B cell (primary cell): ENCODE data around the gene SMIM9. TPM values are rescaled to one million over a fixed set of nuclear protein-coding genes. Genes with fewer than 3 reads are reported as not detected.

ENCODE experiments used
- ATAC-seq: fragments of 200-7000 bp; cut with Tn5 transposase; one replicate; pipeline ENCODE4 v1.10.0; 2021; ENCODE audit warnings: low read depth, mild to moderate bottlenecking, moderate number of reproducible peaks, moderate library complexity
- CTCF ChIA-PET: fragments of 350-600 bp; sonication (Branson Sonifier 250); formaldehyde crosslinking; loops from one replicate; lab custom pipeline; 2021; ENCODE audit warnings: antibody characterized with exemption, inconsistent platforms; lab: Charles Lee
- POLR2A ChIA-PET: fragments of 350-600 bp; sonication (Branson Sonifier 250); formaldehyde crosslinking; loops from one replicate; lab custom pipeline; 2021; ENCODE audit warnings: antibody characterized with exemption; lab: Charles Lee
- DNase-seq: peaks from one replicate; pipeline ENCODE4 v3.0.0; 2013
- H2AFZ ChIP-seq: 2 replicates; pipeline ENCODE4 v1.6.1; 2012; ENCODE audit warnings: mild to moderate bottlenecking, low read depth, low read length; ENCODE audit not compliant: insufficient read depth, poor library complexity, severe bottlenecking
- H3K27ac ChIP-seq, 2 donors: 1 replicate in 1 of 2; 2 replicates in 1 of 2; pipeline ENCODE4 v1.5.1; 2012 to 2013; ENCODE audit warnings: low read length in 2 of 2, mild to moderate bottlenecking in 2 of 2, moderate library complexity in 1 of 2
- H3K27me3 ChIP-seq, 4 experiments: fragments of 200-600 bp in 1 of 4; sonication (generic) in 1 of 4; replicated peaks in 1 of 4; 1 replicate in 2 of 4; 2 replicates in 2 of 4; pipeline versions ENCODE4 v1.6.1 to v1.7.0; 2013 to 2016; ENCODE audit warnings: low read length in 3 of 4, mild to moderate bottlenecking in 2 of 4, mixed read lengths in 1 of 4, moderate library complexity in 1 of 4; ENCODE audit not compliant: insufficient read depth in 4 of 4, control insufficient read depth in 3 of 4; ENCODE audit errors: control extremely low read depth in 1 of 4
- H3K36me3 ChIP-seq, 2 experiments: replicated peaks in 1 of 2; 1 replicate in 1 of 2; 2 replicates in 1 of 2; pipeline versions ENCODE4 v1.6.1 to v1.7.1; 2013; ENCODE audit warnings: low read length in 1 of 2; ENCODE audit not compliant: insufficient read depth in 2 of 2, control insufficient read depth in 1 of 2; ENCODE audit errors: control extremely low read depth in 1 of 2, extremely low read depth in 1 of 2
- H3K4me1 ChIP-seq, 2 donors: fragments of 200-600 bp in 1 of 2; sonication (generic) in 1 of 2; 1 replicate in 1 of 2; 2 replicates in 1 of 2; pipeline versions ENCODE4 v1.5.1 to v1.6.1; 2013 to 2017; ENCODE audit warnings: low read length in 2 of 2; ENCODE audit not compliant: control insufficient read depth in 2 of 2, insufficient read depth in 2 of 2
- H3K4me2 ChIP-seq: replicated peaks from 2 replicates; pipeline ENCODE3; 2012; ENCODE audit warnings: mild to moderate bottlenecking, low read depth, low read length; ENCODE audit not compliant: poor library complexity, severe bottlenecking
- H3K4me3 ChIP-seq, 5 experiments: fragments of 200-600 bp in 1 of 5; sonication (generic) in 1 of 5; 1 replicate in 3 of 5; 2 replicates in 2 of 5; pipeline versions ENCODE4 v1.5.1 to v1.7.0; 2011 to 2016; ENCODE audit warnings: low read length in 4 of 5, mild to moderate bottlenecking in 4 of 5, low read depth in 2 of 5, control low read depth in 1 of 5, moderate library complexity in 1 of 5; ENCODE audit not compliant: insufficient read depth in 1 of 5; ENCODE audit errors: control extremely low read depth in 1 of 5, extremely low read depth in 1 of 5
- H3K79me2 ChIP-seq: fragments of 200-600 bp; sonication (generic); one replicate; pipeline ENCODE4 v1.6.0; 2016; ENCODE audit warnings: low read length; ENCODE audit not compliant: control insufficient read depth, insufficient read depth
- H3K9ac ChIP-seq: fragments of 200-600 bp; sonication (generic); 2 replicates; pipeline ENCODE4 v1.6.1; 2017; ENCODE audit warnings: mild to moderate bottlenecking, low read length, moderate library complexity
- H3K9me3 ChIP-seq, 3 donors: one replicate each; pipeline versions ENCODE4 v1.6.1 to v1.7.1; 2013; ENCODE audit warnings: low read length in 2 of 3; ENCODE audit not compliant: control insufficient read depth in 2 of 3, insufficient read depth in 1 of 3; ENCODE audit errors: control extremely low read depth in 1 of 3
- H4K20me1 ChIP-seq: 2 replicates; pipeline ENCODE4 v1.6.0; 2012; ENCODE audit warnings: mild to moderate bottlenecking, low read length; ENCODE audit not compliant: insufficient read depth, control insufficient read depth, poor library complexity, severe bottlenecking
- H3K27ac Mint-ChIP-seq: one replicate; pipeline ENCODE4 v1.8.0; 2021; ENCODE audit warnings: mixed read lengths
- H3K27me3 Mint-ChIP-seq: one replicate; pipeline ENCODE4 v1.8.0; 2021; ENCODE audit warnings: mixed read lengths
- H3K4me1 Mint-ChIP-seq: one replicate; pipeline ENCODE4 v1.8.0; 2021; ENCODE audit warnings: mixed read lengths
- H3K4me3 Mint-ChIP-seq: one replicate; pipeline ENCODE4 v1.8.0; 2021; ENCODE audit warnings: mixed read lengths
- H3K9me3 Mint-ChIP-seq: one replicate; pipeline ENCODE4 v1.8.0; 2022; ENCODE audit warnings: mixed read lengths; ENCODE audit not compliant: insufficient read depth
- EZH2 ChIP-seq: IDR thresholded peaks from 2 replicates; pipeline ENCODE4 v1.6.1; 2012; ENCODE audit warnings: borderline replicate concordance, low read depth, mild to moderate bottlenecking, moderate library complexity, low read length; ENCODE audit not compliant: insufficient read depth, poor library complexity, severe bottlenecking
- WGBS: methylation state at CpG from one replicate; pipeline ENCODE4 v1.1.5; 2013; ENCODE audit warnings: missing lambda C conversion rate; ENCODE audit not compliant: insufficient coverage; 5-methylcytosine and 5-hydroxymethylcytosine counted together
- intact Hi-C: fragments of 100-400 bp; cut with micrococcal nuclease; formaldehyde crosslinking; loops from one replicate; pipeline ENCODE4 v1.10.0; 2022
- polyA plus RNA-seq: library from polyadenylated mRNA; depleted of rRNA; stranded (reverse); fragments of >200 nt; gene quantifications from 2 replicates; pipeline ENCODE4 v1.2.3, GENCODE V29; 2012
- total RNA-seq, 2 donors: library from RNA; stranded (reverse); fragments of 120-200 nt in 1 of 2; gene quantifications; 1 replicate in 1 of 2; 2 replicates in 1 of 2; pipeline versions ENCODE4 v1.2.3 to v1.2.4, GENCODE V29; 2013 to 2022
- TF ChIP-seq, protein P1 (sequence below): fragments of 200-600 bp; IDR thresholded peaks from one replicate; pipeline ENCODE4 v1.8.0; 2022; ENCODE audit warnings: antibody characterized with exemption, mild to moderate bottlenecking

The SMIM9 gene
- total and polyA plus RNA-seq, 2 donors (not counting 1 experiment from before 2014, with no cell fraction given) = not detected

DNA sequence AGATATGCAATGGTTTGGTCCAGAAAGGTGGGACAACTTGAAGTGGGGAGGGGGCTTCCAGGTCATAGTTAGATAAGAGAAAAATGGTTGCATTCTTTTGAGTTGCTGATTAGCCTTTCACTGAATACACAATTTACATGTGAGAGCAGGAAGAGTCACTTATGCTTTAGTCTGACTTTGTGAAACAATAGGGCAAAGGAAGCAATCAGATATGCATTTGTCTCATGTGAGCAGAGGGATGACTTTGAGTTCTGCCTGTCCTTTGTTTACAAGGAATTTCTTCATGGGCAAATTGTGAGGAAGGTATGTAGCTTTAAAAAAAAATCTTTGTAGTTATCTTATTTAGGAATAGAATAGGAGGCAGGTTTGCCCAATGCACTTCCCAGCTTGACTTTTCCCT is 12.9 kb downstream of the SMIM9 start:
- Mint-ChIP-seq H3K4me3 (no peak overlapping the region), H3K27ac (no peak overlapping the region), H3K27me3 (no peaks in the 10 kb centered on the region), H3K4me1 (peaks cover 19% of the 10 kb centered on the region), H3K9me3 (no peaks in the 10 kb centered on the region)
- no peak overlapping the region for H3K4me3 ChIP-seq
- no peaks in the 10 kb centered on the region for H3K27me3 ChIP-seq
- no peaks in the 10 kb centered on the region for H3K9me3 ChIP-seq
- POLR2A ChIA-PET = no interaction called here
- H2AFZ ChIP-seq = no peak overlapping the region
- no peak overlapping the region for H3K4me2 ChIP-seq
- H3K4me1 ChIP-seq = peaks cover 9 to 16% of the 10 kb centered on the region in 2 donors
- H3K9ac ChIP-seq = no peak overlapping the region
- TF ChIP-seq EZH2 = no peak
- TF ChIP-seq, protein P1, sequence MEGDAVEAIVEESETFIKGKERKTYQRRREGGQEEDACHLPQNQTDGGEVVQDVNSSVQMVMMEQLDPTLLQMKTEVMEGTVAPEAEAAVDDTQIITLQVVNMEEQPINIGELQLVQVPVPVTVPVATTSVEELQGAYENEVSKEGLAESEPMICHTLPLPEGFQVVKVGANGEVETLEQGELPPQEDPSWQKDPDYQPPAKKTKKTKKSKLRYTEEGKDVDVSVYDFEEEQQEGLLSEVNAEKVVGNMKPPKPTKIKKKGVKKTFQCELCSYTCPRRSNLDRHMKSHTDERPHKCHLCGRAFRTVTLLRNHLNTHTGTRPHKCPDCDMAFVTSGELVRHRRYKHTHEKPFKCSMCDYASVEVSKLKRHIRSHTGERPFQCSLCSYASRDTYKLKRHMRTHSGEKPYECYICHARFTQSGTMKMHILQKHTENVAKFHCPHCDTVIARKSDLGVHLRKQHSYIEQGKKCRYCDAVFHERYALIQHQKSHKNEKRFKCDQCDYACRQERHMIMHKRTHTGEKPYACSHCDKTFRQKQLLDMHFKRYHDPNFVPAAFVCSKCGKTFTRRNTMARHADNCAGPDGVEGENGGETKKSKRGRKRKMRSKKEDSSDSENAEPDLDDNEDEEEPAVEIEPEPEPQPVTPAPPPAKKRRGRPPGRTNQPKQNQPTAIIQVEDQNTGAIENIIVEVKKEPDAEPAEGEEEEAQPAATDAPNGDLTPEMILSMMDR = no peak
- DNase-seq = no peak
- ATAC-seq = no peak
- no peaks in the 10 kb centered on the region for H4K20me1 ChIP-seq
- no peaks in the 10 kb centered on the region for H3K36me3 ChIP-seq
- H3K27ac ChIP-seq = no peak overlapping the region
- intact Hi-C loops = no loop called here
- CTCF ChIA-PET = no interaction called here
- H3K79me2 ChIP-seq = no peaks in the 10 kb centered on the region

DNA sequence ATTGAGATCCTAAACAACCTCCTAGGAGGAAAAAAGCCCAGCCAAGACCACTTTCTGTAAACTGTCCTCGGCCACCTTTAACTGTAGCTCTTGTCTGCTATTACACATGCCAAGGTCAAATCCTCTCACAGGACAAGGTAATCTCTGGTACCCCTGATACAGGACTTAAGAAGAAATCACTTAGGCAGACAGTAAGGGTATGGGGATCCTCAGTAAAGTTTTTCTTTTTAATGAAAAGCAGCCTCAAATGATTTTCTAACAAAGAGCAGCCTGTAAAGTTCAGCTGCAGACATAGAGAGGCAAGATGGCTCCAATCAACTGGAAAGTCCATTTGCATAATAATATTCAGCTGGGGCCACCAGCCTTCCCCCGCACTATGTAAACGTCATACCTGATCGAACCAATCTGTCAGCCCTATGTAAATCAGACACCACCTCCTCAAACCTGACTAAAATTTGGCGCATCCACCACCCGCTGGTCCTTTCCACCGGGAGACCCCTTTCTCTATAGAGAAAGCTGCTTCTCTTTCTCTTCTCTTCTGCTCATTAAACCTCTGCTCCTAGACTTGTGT is 14.6 kb downstream of the SMIM9 start:
- intact Hi-C loops = no loop called here
- H3K4me3 Mint-ChIP-seq = peak overlapping the region; percentile 78
- H3K4me1 ChIP-seq = peaks cover 9 to 16% of the 10 kb centered on the region in 2 donors
- H3K9ac ChIP-seq = no peak overlapping the region
- H3K27ac Mint-ChIP-seq = peak overlapping the region; percentile 90
- no peaks in the 10 kb centered on the region for H3K27me3 Mint-ChIP-seq
- peaks cover 19% of the 10 kb centered on the region for H3K4me1 Mint-ChIP-seq
- ChIA-PET CTCF (interaction anchor here (1.0 to 2.1 kb wide), 2 partner anchors 7 to 20 kb away, joined by 4 to 7 read pairs; no protein-coding TSS in a partner anchor), POLR2A (interaction anchor here (0.6 kb wide), 2 partner anchors 21 to 396 kb away, joined by 3 to 4 read pairs; no protein-coding TSS in a partner anchor)
- DNase-seq (peak; percentile 67), ATAC-seq (peak; percentile 92)
- H3K79me2 ChIP-seq = no peaks in the 10 kb centered on the region
- peak overlapping the region; percentile 5 to 54 for H3K27ac ChIP-seq
- no peaks in the 10 kb centered on the region for H3K36me3 ChIP-seq
- H4K20me1 ChIP-seq = no peaks in the 10 kb centered on the region
- no CpG with 5 or more reads among the region's 7 CpGs for WGBS
- peak overlapping the region; percentile 36 for H2AFZ ChIP-seq
- no peaks in the 10 kb centered on the region for H3K9me3 Mint-ChIP-seq
- peak overlapping the region in 1 of 5 experiments; percentile 21 for H3K4me3 ChIP-seq
- peak overlapping the region; percentile 47 for H3K4me2 ChIP-seq
- no peaks in the 10 kb centered on the region for H3K9me3 ChIP-seq
- TF ChIP-seq, protein P1 = no peak
- TF ChIP-seq EZH2 = no peak
- no peaks in the 10 kb centered on the region for H3K27me3 ChIP-seq
